NCI-H2196 treated with DMSO at 0.1 percent for 48 hours (cell line): ENCODE measurements around the gene AHSA1.

Experiments
- DNase-seq: peaks from one replicate; lab custom pipeline; 2025; ENCODE audit not compliant: unreplicated experiment; lab: John Stamatoyannopoulos, UW

AHSA1 gene

DNA sequence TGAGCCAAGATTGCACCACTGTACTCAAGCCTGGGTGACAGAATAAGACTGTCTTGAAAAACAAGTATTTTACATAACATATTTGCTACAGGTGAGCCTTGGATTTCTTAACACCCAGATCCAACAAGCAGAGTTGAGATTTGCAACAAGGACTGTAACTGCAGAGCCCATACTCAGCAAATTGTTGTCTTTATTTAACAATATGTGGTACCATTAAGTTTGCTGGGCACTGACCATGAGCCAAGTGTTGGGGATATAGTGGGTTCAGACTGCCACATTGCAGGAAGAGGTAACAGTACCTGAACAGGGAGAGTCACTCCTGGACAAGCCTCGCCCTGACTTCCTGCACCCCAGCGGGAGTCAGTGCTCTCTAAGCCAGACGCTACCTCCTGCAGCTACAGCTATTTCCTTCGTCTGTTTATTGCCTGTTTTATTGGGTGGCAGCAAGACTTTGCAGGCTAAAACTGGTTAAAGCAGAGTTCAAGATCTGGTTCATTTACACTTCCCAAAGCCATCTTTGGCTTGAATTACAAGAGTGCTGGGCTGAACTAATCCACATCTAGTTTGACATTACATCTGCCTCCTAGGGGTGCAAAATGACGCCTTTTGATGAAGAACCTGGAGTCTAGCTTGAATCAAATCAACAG, 12.5 kb downstream of the AHSA1 start:
- DNase-seq: no peak

DNA sequence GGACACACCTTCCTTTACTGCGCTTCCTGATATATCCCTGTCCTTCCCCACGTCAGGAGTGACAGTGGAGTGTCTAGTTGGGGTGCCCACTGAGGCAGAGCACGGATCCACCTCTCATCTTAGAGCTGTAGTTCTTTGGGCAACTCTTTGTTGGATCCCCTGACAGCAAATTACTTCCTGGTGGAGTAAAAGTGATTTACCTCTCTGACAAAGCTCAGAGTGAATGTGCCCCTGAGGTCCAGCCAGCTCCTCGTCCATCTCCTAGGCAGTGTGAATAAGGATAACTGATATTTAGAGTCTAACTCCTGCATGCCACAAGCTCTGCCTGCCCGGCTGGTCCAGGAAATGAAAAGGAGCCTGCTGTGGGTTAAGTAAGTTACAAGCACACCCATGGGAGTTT, 16.0 kb downstream of the AHSA1 start:
- DNase-seq: no peak

DNA sequence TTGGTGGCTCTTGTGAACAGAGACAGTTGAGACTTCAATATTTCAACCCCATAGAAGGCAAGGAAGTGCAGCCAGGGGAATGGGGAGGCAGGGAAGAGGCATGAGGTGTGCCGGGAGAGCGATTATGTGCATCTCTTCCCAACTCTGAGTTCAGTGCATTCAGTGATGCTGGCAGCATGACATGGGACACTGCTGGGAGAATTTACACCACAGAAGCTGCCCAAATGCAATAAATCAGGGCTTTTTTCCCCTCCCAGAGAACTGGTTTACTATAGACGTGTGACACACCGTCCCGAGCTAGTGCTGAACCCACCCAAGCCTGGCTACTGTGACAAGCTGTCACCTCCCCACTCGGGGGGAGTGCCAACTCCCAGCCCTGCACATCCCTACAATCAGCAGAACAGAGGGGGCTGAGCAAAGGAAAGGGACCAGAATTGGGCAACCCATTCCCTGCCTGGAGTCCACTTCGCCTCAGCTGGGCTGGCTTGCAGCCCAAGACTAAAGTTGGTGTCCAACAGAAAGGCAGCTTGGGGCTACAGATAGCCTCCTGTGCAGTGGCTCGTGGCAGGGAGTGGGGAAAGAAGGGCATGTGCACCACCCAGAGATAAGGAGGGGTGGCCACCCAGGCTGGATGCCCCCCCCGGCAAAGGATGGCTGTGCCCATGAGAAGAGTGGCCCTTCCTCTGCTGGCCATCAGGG, 16.7 kb downstream of the AHSA1 start:
- no peak for DNase-seq

DNA sequence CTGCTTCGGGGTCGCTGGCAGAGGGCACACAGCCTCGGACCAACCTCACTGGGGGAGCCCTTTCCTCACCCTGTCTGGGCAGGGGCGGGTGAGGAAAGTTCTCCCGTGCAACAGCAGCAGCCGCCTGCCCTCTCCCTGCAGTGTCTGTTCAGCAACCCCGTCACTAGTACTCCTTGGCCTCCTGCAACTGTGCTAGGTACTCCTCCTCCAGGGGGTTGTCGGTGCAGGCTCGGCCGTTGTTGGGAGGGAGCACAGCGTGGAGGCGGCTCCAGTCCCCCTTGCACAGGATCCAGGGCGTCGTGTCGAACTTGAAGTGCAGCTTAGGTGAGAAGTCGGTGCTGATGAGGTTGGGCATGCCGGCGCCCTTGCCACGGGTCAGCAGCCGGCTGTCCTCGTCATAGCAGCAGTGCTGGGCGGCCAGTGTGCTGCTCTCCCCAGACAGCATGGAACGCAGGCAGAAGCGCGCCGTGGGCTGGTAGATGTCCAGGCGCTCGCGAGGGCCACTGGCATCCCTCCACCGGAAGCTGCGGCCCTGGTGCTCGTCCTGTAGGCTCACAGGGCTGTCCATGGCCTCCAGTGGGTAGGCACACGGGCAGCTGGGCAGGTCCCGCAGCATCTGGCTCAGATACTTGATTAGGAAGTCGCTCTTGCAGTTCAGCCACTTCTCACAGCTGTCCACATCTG, 17.7 kb downstream of the AHSA1 start:
- DNase-seq: no peak

DNA sequence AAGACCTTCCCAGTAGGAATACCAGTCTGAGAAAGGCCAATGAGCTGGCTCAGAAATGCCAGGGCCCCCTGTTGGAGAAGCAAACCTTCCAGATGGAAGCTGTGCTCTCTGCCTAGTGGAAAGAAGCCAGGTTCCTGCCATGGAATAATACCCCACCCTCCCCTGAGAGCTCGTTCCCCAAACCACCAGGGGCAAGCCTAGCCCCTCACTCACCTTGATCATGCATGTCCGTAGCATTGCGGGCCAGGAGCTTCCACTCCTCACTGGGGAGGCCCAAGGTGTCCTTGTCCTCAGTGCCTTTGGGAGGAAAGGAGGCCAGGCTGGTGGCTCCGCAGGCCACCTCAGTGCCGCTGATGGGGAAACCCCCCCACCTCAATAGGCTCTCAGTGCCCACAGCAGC, 20.1 kb downstream of the AHSA1 start:
- DNase-seq: no peak

DNA sequence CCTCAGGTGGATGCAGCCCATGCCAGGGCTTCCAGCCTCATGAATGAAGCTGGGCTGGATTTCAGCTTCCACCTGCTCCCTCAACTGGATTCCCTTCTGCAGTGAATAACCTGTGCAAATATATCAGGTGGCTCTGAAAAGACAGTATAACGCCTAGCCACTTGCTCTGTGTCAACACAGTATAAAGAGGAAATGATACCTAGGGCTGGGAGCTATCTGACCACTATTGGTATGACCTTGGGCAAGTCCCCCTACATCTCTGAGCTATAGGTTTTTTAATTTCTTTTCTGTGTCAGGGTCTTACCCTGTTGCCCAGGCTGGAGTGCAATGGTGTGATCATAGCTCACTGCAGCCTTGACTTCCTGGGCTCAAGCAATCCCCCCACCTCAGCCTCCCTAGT, 20.9 kb downstream of the AHSA1 start:
- DNase-seq: no peak

DNA sequence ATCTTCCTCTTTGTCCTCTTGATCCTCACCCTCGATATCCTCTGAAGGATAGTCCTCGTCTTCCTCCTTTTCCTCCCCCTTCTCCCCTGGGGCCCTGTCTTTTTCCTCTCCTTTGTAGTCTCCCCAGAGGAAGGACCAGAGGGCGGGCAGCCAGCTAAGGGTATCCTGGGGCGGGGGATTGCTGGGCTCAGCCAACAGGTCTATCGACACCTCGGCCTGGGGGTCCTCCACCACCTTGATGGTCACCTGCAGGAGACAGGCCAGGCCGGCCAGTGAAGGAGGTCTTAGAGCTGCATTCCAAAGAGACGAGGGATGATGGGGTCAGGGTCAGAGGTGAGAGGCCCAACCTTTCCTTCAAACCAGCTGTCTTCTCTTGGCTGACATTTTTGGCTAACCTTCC, 24.5 kb downstream of the AHSA1 start:
- no peak for DNase-seq

DNA sequence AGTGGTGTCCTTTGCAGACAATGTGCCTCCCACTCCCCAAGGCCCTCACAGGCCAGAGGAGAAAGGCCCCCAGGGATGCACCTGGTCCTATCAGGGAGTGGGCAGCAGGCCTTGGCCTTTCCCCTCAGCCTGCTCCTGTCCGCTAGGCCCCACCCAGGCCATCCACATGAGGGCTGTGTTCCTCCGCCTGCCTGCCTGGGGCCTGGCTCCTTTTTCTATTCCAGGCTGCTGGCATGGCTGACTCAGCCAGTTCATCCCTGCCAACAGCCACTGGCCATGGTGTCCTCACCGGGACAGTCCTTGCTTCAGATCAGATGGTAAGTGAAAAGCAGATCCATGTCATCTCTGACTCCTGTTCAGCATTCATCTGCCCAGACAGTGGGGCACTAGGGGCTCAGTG, 27.4 kb downstream of the AHSA1 start:
- DNase-seq: no peak

DNA sequence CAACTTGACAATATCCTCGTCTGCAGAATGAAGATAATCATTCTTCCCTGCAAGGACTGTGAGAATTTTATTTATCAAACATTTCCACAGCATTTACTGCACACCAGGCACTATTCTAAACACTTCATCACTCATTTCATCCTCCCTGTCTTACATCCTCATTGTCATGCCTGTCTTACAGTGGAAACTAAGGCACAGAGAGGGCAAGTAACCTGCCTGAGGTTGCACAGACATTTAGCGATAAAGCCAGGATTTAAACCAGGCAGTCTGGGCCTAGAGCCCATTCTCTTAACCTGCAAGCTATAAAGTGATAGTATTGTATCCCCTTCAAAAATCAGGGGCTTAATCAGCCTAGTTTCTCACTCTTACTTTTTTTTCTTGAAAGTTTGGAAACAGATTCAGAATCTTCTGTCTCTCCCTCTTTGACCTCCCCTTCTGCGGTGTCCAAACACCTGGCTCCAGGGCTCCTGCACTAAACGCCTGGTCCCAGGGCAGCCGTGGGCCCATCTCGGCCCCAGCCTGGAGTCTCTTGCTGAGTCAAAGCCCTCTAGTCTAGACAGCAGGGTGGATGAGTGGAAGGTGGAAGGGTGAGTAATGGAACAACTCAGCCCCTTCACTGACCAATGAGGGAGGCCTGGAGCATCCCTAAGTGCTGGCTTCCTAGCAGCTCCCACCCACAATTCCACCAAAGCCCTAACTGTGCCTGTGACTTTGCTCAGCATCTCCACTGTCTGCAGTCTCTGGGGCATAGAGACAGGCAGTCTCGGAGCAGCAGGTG, 28.2 kb downstream of the AHSA1 start:
- no peak for DNase-seq

DNA sequence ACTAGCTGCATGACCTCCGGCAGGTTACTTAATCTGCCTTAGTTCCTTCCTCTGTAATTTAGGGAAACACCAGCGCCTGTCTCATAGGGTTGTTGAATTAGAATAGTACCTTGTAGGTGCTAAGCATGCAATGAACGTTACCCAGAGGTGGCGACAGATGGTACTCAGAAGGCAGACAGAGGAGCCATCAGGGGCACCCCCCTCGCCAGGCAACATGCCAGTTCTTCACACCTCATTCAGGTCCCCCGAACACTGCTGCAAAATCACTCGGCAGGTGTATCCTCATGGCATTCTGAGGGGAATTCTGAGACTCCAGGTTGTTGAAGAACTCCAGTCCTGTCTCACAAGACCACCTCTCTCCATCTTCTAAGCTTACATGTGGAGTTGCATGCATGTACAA, 30.7 kb downstream of the AHSA1 start:
- no peak for DNase-seq

DNA sequence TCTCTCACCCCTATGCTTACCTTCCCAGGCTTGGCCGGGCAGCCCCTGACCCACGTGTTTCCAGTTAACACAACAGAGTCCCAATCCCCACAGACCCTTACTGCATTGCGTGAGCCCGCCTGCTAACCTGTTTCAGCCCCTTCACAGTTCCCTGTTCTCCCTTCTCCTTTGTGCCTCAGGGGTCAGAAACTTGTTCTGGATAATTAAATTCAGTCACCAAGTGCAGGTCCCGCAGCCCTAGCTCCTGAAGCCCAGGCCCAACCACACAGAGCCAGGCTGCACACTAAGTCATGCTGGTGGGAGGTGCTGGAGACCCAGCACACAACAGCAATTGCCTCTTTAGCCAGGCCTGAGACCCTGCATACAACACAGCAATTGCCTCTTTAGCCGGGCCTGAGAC, 31.1 kb downstream of the AHSA1 start:
- DNase-seq: no peak

DNA sequence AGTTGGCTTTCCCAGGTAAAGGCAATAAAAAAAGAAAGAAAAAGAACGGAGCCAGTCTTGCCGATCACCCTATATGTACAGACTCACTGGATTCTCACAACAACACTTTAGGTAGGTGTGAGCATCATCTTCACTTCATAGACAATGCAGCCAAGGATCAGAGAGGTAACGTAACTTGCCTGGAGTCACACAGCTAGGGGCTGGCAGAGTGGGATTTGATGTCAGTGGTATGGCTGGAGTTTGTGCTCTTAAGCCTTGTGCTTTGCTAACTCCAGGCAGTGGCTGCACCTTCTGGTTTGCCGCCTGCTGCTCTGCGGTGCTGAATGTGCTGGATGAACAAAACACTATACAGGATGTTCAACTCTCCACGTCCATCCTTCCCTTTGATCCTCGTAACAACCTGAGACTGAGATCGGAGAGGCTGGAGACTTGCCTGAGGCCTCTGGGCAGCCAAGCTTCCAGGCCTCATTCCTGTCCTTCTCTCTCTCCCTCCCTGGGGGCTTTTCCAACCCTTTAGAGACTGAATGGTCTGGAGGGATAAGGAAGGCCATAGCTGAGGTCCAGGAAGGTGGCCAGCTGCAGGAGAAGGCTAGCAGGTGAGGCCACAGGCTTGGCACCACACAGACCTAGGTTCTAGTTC, 32.6 kb downstream of the AHSA1 start:
- DNase-seq: no peak

DNA sequence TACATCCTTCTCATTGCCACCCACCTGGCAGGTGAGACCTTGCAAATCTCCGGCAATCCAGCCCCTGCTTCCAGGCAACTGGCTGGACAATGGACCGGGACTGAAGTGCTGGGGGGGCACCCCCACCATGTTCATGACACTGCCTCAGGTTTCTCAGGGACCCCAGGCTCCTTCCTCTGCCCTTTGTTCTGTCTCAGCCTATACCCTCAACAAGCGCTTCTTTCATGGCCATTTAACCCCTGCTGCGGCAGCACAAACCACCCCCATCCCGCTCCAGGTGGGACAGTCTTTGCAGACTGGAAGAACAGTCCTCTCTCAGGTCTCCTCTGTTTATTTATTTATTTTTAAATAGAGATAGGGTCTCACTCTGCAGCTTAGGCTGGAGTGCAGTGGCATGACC, 33.2 kb downstream of the AHSA1 start:
- no peak for DNase-seq

DNA sequence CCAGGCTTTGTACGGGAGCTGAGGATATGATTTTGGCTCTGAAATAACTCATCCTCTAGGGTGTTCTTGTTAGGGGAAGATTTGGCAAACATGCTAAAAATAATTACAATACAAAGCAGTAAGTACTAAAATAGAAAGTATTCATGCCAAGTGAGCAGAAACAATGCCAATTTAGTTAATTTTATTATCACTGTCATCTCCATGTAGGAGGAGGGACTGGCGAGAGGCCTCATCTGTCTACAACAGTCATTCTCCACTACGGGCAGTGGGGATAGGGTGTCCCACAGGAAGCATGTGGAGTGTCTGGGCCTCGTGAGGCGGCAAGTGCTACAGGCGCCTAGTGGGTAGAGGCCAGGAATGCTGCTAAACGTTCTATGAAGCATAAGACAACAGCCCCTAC, 37.4 kb downstream of the AHSA1 start:
- no peak for DNase-seq

DNA sequence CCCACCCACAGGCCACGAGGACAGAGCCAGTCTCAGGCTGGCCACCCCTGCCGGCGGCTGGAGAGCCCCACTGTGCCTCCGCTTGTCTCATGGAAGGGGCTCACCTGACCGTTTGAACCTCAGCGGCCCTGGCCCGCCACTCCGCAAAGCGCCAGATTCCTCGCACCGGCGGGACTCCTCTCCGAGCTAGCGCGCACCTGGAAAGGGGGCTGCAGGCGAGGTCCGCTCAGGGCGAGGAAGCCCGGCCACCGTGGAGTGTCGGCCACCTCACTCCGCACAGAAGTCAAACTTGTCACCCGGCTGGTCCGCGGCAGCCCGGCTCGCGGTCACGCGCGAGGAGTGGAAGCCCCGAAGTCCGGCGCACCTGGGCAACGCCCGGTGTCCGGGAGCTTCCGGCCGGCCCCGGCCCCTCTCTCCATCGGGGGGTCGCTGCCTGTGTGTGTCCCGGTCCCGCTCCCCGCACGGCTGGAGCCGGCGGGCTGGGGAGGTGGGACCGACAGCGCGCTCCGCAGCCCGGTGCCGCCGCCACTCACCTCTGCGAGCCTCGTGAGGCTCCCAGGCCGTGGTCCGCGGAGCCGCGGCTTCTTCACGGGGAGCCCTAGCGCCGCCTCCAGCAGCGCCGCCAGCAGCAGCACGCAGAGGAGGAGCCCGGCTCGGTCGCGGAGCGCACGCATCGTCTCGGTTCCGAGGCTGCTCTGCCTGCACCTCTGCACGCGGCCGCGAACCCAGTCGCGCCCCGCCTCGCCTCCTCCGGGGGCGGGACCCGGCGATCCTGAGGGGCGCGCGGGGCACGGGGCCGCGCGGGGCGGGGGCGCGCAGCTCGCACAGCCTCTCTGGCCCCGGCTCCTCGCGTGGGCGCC, 40.5 kb downstream of the AHSA1 start, which contains the start of gene ISM2:
Gene ISM2 (minus strand): TSS at position 697 of the 860 bp plus-strand sequence. CDS start 23 bp downstream, at position 674.
- DNase-seq: peak; percentile 42

DNA sequence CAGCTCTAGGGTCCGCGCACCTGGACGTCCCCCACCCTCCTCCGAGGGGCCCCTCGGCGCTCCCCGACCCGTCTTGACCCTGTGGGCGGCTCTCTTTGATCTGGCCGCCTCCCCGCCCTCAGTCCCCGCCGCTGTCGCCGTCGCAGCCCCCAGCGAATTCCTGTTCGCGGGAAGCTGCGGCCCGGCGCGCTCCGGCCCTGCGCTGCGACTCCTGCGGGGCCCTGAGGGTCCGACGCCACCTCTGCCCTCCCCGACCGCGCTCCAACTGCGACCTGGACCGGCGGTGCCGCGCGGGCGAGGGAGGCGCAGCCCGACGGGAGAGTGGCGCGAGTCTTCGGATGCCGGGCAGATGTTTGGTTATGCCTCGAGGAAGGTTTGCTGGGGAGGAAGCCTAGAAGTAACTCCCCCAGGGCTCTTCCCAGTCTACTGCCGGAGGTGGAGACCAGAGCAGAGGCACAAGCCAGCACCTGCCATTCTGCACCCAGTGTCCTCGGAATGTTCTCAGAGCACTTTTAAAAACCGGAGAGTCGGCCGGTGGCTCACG, 41.2 kb downstream of the AHSA1 start:
- no peak for DNase-seq

DNA sequence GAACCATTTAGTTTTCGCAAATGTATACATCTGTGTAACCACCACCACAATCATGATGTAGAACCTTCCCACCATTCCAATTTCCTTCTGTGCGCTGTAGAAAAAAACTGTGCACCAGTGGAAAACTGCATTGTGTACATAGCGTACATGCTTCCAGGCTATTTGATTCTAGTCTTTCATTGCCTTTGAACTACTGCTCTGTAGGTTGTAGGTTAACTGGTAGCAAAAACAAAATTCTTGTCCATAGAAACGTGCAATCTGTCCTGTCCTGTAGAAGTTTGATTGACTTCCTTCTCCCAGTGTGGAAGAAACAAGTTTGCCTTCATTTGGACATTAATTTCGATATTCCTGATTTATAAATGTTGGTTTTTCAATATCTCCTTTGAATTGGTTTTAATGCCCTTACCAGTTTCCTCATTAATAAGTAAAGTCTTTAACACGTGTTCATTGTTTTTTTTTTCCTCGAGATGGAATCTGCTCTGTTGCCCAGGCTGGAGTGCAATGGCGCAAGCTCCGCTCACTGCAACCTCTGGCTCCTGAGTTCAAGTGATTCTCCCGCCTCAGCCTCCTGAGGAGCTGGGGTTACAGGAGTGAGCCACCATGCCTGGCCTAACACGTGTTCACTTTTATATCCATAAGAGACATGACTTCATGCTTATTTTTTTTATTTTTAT, 44.4 kb downstream of the AHSA1 start:
- no peak for DNase-seq

DNA sequence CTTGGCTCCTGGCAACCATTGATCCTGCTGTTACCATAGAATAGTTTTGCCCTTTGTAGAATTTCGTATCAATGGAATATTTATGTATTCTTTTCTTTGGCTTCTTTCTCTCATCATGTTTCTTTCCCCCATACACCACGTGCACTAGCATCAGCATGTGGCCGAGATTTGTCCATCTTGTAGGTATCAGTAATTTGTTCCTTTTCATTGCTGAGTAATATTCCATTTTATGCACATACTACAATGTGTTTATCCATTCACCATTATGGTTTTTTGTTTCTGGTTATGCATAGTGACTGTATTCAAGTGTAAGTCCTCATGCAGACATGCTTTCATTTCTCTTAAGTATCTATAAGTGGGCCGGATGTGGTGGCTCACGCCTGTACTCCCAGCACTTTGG, 45.2 kb downstream of the AHSA1 start:
- no peak for DNase-seq

DNA sequence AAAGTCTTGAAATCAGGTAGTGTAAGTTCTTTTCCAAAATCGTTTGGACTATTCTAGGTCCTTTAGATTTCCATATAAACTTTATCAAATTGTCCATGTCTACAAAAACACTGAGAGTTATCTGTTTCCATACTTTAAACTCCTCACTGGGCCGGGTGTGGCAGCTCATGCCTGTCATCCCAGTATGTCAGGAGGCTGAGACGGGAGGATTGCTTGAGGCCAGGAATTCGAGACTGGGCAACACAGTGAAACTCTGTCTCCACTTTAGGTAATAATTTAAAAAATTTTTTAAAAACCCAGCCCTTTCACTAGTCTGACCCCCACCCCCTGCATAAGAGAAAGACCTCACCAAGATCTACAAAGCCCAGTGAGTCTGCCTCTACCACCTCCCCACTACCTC, 47.1 kb downstream of the AHSA1 start:
- DNase-seq: no peak
